HEK293T (cell line): Measurements from ENCODE around the gene LHX5.

ENCODE experiments used
- ARNT ChIP-seq: fragments of 450-650 bp; IDR thresholded peaks from 2 replicates; pipeline ENCODE4 v1.6.1; 2017; ENCODE audit warnings: mild to moderate bottlenecking
- BHLHE40 ChIP-seq: fragments of 450-650 bp; IDR thresholded peaks from 2 replicates; pipeline ENCODE4 v1.6.1; 2016; ENCODE audit warnings: mild to moderate bottlenecking, moderate library complexity, borderline replicate concordance
- CTBP1 ChIP-seq: fragments of 450-650 bp; IDR thresholded peaks from 2 replicates; pipeline ENCODE4 v1.6.1; 2016; ENCODE audit warnings: borderline replicate concordance
- ELF4 ChIP-seq: fragments of 450-650 bp; IDR thresholded peaks from 2 replicates; pipeline ENCODE4 v1.6.1; 2017; ENCODE audit warnings: antibody characterized with exemption
- FOXA1 ChIP-seq: fragments of 450-650 bp; IDR thresholded peaks from 2 replicates; pipeline ENCODE4 v1.6.1; 2016; ENCODE audit warnings: mild to moderate bottlenecking
- FOXK2 ChIP-seq: fragments of 450-650 bp; IDR thresholded peaks from 2 replicates; pipeline ENCODE4 v1.6.1; 2016; ENCODE audit warnings: mild to moderate bottlenecking
- FOXM1 ChIP-seq: fragments of 450-650 bp; IDR thresholded peaks from 2 replicates; pipeline ENCODE4 v1.6.1; 2017; ENCODE audit warnings: mild to moderate bottlenecking, borderline replicate concordance
- HDGF ChIP-seq: fragments of 450-650 bp; IDR thresholded peaks from 2 replicates; pipeline ENCODE4 v1.6.1; 2017; ENCODE audit warnings: antibody characterized with exemption, borderline replicate concordance
- L3MBTL2 ChIP-seq: fragments of 450-650 bp; conservative IDR thresholded peaks from 2 replicates; pipeline ENCODE4 v1.6.1; 2016; ENCODE audit warnings: mild to moderate bottlenecking
- NFRKB ChIP-seq: fragments of 450-650 bp; IDR thresholded peaks from 2 replicates; pipeline ENCODE4 v1.6.1; 2016; ENCODE audit warnings: mild to moderate bottlenecking, moderate library complexity
- SP1 ChIP-seq: fragments of 450-650 bp; IDR thresholded peaks from 2 replicates; pipeline ENCODE4 v1.6.1; 2017
- TARDBP ChIP-seq: fragments of 450-650 bp; IDR thresholded peaks from 2 replicates; pipeline ENCODE4 v1.6.1; 2016
- ZNF384 ChIP-seq: fragments of 450-650 bp; IDR thresholded peaks from 2 replicates; pipeline ENCODE4 v1.6.1; 2016

DNA sequence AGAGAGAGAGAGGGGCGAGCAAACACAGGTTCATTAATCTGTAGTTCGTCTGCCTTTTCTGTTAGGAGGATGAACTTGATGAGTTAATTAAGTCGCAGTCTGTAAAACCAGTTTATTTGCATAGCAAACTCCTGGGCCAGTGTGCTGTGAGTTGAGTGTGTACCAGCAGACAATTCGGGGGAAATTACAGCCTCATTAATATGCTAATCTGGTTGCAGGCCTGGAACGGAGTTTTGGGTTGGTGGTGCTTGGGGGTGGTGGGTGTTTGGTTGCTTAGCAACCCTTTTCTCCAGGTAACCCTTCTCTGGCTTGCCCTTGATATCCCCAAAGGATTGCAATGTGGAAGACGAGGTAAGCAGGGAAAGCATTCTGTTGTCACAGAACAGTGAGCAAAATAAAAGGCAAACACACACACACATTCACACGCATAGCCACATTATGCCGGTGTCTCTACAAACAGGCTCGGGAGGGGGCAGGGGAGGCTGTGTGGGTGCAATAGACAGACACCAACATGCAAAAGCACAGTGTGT is 29.2 kb upstream of the LHX5 start:
- no peak for TF ChIP-seq ZNF384
- TF ChIP-seq FOXM1: no peak
- no peak for TF ChIP-seq L3MBTL2
- no peak for TF ChIP-seq FOXA1
- TF ChIP-seq SP1: no peak
- no peak for TF ChIP-seq CTBP1
- no peak for TF ChIP-seq NFRKB
- no peak for TF ChIP-seq HDGF
- no peak for TF ChIP-seq BHLHE40
- TF ChIP-seq TARDBP: no peak
- TF ChIP-seq ELF4: no peak
- TF ChIP-seq ARNT: no peak
- no peak for TF ChIP-seq FOXK2
